ENCODE results near the gene BICDL2.

BICDL2 gene

GRCh38 chr16:2987833-2988232 is 48.9 kb downstream of the BICDL2 start:
- no peak overlapping the region for H3K27ac Mint-ChIP-seq
- peaks cover 3% of the 10 kb centered on the region for H3K27me3 Mint-ChIP-seq (ENCODE audit: low read depth)
- H3K36me3 Mint-ChIP-seq (ENCODE audit: low read depth): no peaks in the 10 kb centered on the region
- H3K4me1 Mint-ChIP-seq: no peaks in the 10 kb centered on the region
- no peak for TF ChIP-seq CTCF (IDR thresholded peaks at IDR 0.05; ENCODE audit: unreplicated experiment in 3 of 3)
- peak overlapping the region in 2 of 3 experiments; percentile 55 to 63 for H3K4me3 Mint-ChIP-seq
- no peaks in the 10 kb centered on the region for H3K9me3 Mint-ChIP-seq

- Mint-ChIP-seq H3K9me3 (no peaks in the 10 kb centered on the region), H3K4me3 (peak overlapping the region in 1 of 3 experiments; percentile 63), H3K27me3 (ENCODE audit: low read depth) (peaks cover 3% of the 10 kb centered on the region), H3K36me3 (ENCODE audit: low read depth) (no peaks in the 10 kb centered on the region), H3K27ac (no peak overlapping the region), H3K4me1 (peaks cover 3% of the 10 kb centered on the region)
- TF ChIP-seq CTCF (IDR thresholded peaks at IDR 0.05; ENCODE audit: unreplicated experiment in 3 of 3): no peak
These were observed 49.5 kb downstream of the BICDL2 start for GRCh38 chr16:2987286-2987685.

- H3K4me3 Mint-ChIP-seq: no peak overlapping the region
- peak overlapping the region in 1 of 3 experiments; percentile 35 for H3K27ac Mint-ChIP-seq
- H3K9me3 Mint-ChIP-seq: no peaks in the 10 kb centered on the region
- no peaks in the 10 kb centered on the region for H3K36me3 Mint-ChIP-seq (ENCODE audit: low read depth)
- TF ChIP-seq CTCF (IDR thresholded peaks at IDR 0.05; ENCODE audit: unreplicated experiment in 3 of 3): no peak
- peaks cover 9% of the 10 kb centered on the region for H3K4me1 Mint-ChIP-seq
- peaks cover 5% of the 10 kb centered on the region for H3K27me3 Mint-ChIP-seq (ENCODE audit: low read depth)
These were observed 50.0 kb downstream of the BICDL2 start for GRCh38 chr16:2986623-2987188.

- no peak overlapping the region for H3K27ac Mint-ChIP-seq
- H3K9me3 Mint-ChIP-seq: no peaks in the 10 kb centered on the region
- peaks cover 17% of the 10 kb centered on the region for H3K4me1 Mint-ChIP-seq
- H3K27me3 Mint-ChIP-seq (ENCODE audit: low read depth): peaks cover 8% of the 10 kb centered on the region
- no peaks in the 10 kb centered on the region for H3K36me3 Mint-ChIP-seq (ENCODE audit: low read depth)
- TF ChIP-seq CTCF (IDR thresholded peaks at IDR 0.05; ENCODE audit: unreplicated experiment in 3 of 3): no peak
- no peak overlapping the region for H3K4me3 Mint-ChIP-seq
These were observed 50.8 kb downstream of the BICDL2 start for GRCh38 chr16:2985893-2986355.

- Mint-ChIP-seq H3K27ac (no peak overlapping the region), H3K4me1 (peaks cover 17% of the 10 kb centered on the region), H3K27me3 (ENCODE audit: low read depth) (peaks cover 8% of the 10 kb centered on the region), H3K36me3 (ENCODE audit: low read depth) (no peaks in the 10 kb centered on the region), H3K4me3 (no peak overlapping the region), H3K9me3 (no peaks in the 10 kb centered on the region)
- TF ChIP-seq CTCF (IDR thresholded peaks at IDR 0.05; ENCODE audit: unreplicated experiment in 3 of 3): no peak
These were observed 51.3 kb downstream of the BICDL2 start for GRCh38 chr16:2985462-2985861.

- Mint-ChIP-seq H3K27ac (no peak overlapping the region), H3K36me3 (ENCODE audit: low read depth) (no peaks in the 10 kb centered on the region), H3K4me3 (peak overlapping the region; percentile 49 to 63 (median 50)), H3K9me3 (no peaks in the 10 kb centered on the region), H3K4me1 (peaks cover 17% of the 10 kb centered on the region), H3K27me3 (ENCODE audit: low read depth) (peaks cover 8% of the 10 kb centered on the region)
- peak; percentile 97 to 99 (median 98) for TF ChIP-seq CTCF (IDR thresholded peaks at IDR 0.05; ENCODE audit: unreplicated experiment in 3 of 3)
These were observed 53.0 kb downstream of the BICDL2 start for GRCh38 chr16:2983706-2984136.
